GM12891 (cell line): ENCODE measurements around the gene TUBE1.

ENCODE experiments used
- POLR2A ChIP-seq: IDR thresholded peaks from 2 replicates; pipeline ENCODE4 v1.6.1; 2011; ENCODE audit warnings: low read depth, low read length, control low read depth
- POLR2AphosphoS5 ChIP-seq: IDR thresholded peaks from 2 replicates; pipeline ENCODE4 v1.6.1; 2011; ENCODE audit warnings: low read depth, low read length, control low read depth
- TAF1 ChIP-seq: IDR thresholded peaks from 2 replicates; pipeline ENCODE4 v1.6.1; 2011; ENCODE audit warnings: low read depth, low read length, control low read depth

DNA sequence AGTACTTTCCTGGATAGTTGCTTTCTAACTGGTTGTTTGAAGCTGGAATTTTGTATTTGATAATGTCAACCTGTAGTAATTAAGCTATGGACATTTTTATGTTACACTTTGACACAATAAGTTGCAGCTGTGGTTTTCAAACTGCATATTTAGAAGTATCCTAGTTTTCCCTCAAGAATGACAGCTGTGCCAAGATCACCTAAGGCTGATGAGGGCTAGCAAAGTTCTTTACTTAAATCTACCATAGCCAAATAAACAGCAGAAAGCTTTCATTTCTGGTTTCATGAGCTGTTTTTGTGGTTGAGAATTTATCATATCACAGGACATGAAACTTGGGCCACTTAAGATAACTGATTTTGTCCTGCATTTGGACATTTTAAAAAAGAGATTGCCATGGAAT, 30.8 kb upstream of the TUBE1 start:
- no peak for TF ChIP-seq POLR2A
- TF ChIP-seq POLR2AphosphoS5 = no peak
- TF ChIP-seq TAF1 = no peak
